Caco-2 (cell line): ENCODE data around the gene KLK10. TPM values are rescaled to one million over a fixed set of nuclear protein-coding genes. Genes with fewer than 3 reads are reported as not detected.

Experiments used
- BruUV-seq: library from RNA; stranded (reverse); fragments of 400-500 nt; replicated peaks from 2 replicates; lab custom pipeline; 2021; lab: Mats Ljungman, UMichigan
- CTCF ChIA-PET: fragments of 300-600 bp; sonication (Branson Sonifier 250); formaldehyde crosslinking; loops from one replicate; lab custom pipeline; 2022; ENCODE audit warnings: antibody characterized with exemption; lab: Charles Lee
- POLR2A ChIA-PET: fragments of 300-600 bp; sonication (Branson Sonifier 250); formaldehyde crosslinking; loops from one replicate; lab custom pipeline; 2022; ENCODE audit warnings: antibody characterized with exemption; lab: Charles Lee
- DNase-seq, 2 experiments: peaks; one replicate each; pipeline versions ENCODE4 v3.0.0 to v3.0.0-alpha.2; 2020 to 2022
- H3K27me3 ChIP-seq: replicated peaks from 2 replicates; pipeline ENCODE4 v1.6.0; 2011; ENCODE audit warnings: low read length; ENCODE audit not compliant: control insufficient read depth, insufficient read depth
- H3K36me3 ChIP-seq: 2 replicates; pipeline ENCODE4 v1.5.1; 2011; ENCODE audit warnings: low read length; ENCODE audit not compliant: control insufficient read depth, insufficient read depth
- H3K4me1 ChIP-seq: fragments of 250-450 bp; sonication (Bioruptor Pico); 2 replicates; pipeline ENCODE4 v1.5.1; 2020; ENCODE audit warnings: mild to moderate bottlenecking
- H3K4me3 ChIP-seq: 2 replicates; pipeline ENCODE4 v1.5.1; 2011; ENCODE audit warnings: low read depth, mild to moderate bottlenecking, control low read depth, low read length
- H3K9me3 ChIP-seq: fragments of 250-450 bp; sonication (Bioruptor Pico); 2 replicates; pipeline ENCODE4 v1.5.1; 2020; ENCODE audit warnings: mild to moderate bottlenecking, moderate library complexity
- H3K27ac Mint-ChIP-seq: one replicate; pipeline ENCODE4 v1.8.0; 2022; ENCODE audit warnings: mixed read lengths; ENCODE audit not compliant: unreplicated experiment
- H3K27me3 Mint-ChIP-seq: one replicate; pipeline ENCODE4 v1.8.0; 2022; ENCODE audit warnings: mixed read lengths; ENCODE audit not compliant: insufficient read depth, unreplicated experiment
- H3K36me3 Mint-ChIP-seq: one replicate; pipeline ENCODE4 v1.8.0; 2022; ENCODE audit warnings: mild to moderate bottlenecking, mixed read lengths; ENCODE audit not compliant: insufficient read depth, unreplicated experiment
- H3K4me1 Mint-ChIP-seq: one replicate; pipeline ENCODE4 v1.8.0; 2022; ENCODE audit warnings: low read depth, mixed read lengths; ENCODE audit not compliant: unreplicated experiment
- H3K4me3 Mint-ChIP-seq: one replicate; pipeline ENCODE4 v1.8.0; 2022; ENCODE audit warnings: mild to moderate bottlenecking, moderate library complexity, mixed read lengths; ENCODE audit not compliant: unreplicated experiment
- H3K9me3 Mint-ChIP-seq: one replicate; pipeline ENCODE4 v1.8.0; 2022; ENCODE audit warnings: mixed read lengths; ENCODE audit not compliant: unreplicated experiment
- CTCF ChIP-seq, 2 experiments: fragments of 200-600 bp in 1 of 2; IDR thresholded peaks; 1 replicate in 1 of 2; 2 replicates in 1 of 2; pipeline versions ENCODE4 v1.5.1 to v1.8.0; 2011 to 2022; ENCODE audit warnings: antibody characterized with exemption in 1 of 2, control low read depth in 1 of 2, inconsistent platforms in 1 of 2, low read depth in 1 of 2, low read length in 1 of 2, mild to moderate bottlenecking in 1 of 2, moderate library complexity in 1 of 2; ENCODE audit not compliant: insufficient read depth in 1 of 2, severe bottlenecking in 1 of 2, unreplicated experiment in 1 of 2
- intact Hi-C: fragments of 100-400 bp; cut with micrococcal nuclease; formaldehyde crosslinking; loops from one replicate; pipeline ENCODE4 v1.10.0; 2022; ENCODE audit not compliant: unreplicated experiment
- total RNA-seq: library from RNA; stranded (reverse); gene quantifications from 2 replicates; pipeline ENCODE4 v1.2.3, GENCODE V29; 2022

The KLK10 gene
- total RNA-seq, 1 experiment from 2014 or later, result not detected

- ChIA-PET POLR2A (no interaction called here), CTCF (interaction anchor here (0.6 to 1.7 kb wide), 15 partner anchors 20 to 238 kb away, joined by 3 to 61 read pairs (median 4); no protein-coding TSS in a partner anchor)
- no peaks in the 10 kb centered on the region for H3K9me3 Mint-ChIP-seq
- 0 out of 2 replicates have a peak, but pooled peaks cover 4% of the 10 kb centered on the region for H3K4me1 ChIP-seq
- H3K36me3 ChIP-seq, result no peaks in the 10 kb centered on the region
- no TSS peak for BruUV-seq
- DNase-seq, result peak in 1 of 2 experiments; percentile 54
- H3K9me3 ChIP-seq, result no peaks in the 10 kb centered on the region
- H3K27ac Mint-ChIP-seq, result no peak overlapping the region
- H3K27me3 Mint-ChIP-seq, result peaks cover 26% of the 10 kb centered on the region
- peaks cover 3% of the 10 kb centered on the region for H3K27me3 ChIP-seq
- H3K4me1 Mint-ChIP-seq, result no peaks in the 10 kb centered on the region
- no peaks in the 10 kb centered on the region for H3K36me3 Mint-ChIP-seq
- TF ChIP-seq CTCF (IDR thresholded peaks at IDR 0.05; ENCODE audit: insufficient read depth in 1 of 2, low read depth in 1 of 2, low read length in 1 of 2, severe bottlenecking in 1 of 2, unreplicated experiment in 1 of 2), result peak; percentile 67 to 70
- H3K4me3 Mint-ChIP-seq, result no peak overlapping the region
- intact Hi-C loops, result loop anchor here (1.0 to 2.0 kb wide), 2 partner anchors 73 to 148 kb away; no protein-coding TSS in a partner anchor
- H3K4me3 ChIP-seq, result no peak overlapping the region
These were observed 1.6 kb upstream of the KLK10 start for GRCh38 chr19:51020988-51021651.

GRCh38 chr19:51018745-51019543, 565 bp downstream of the KLK10 start:
- TF ChIP-seq CTCF (IDR thresholded peaks at IDR 0.05; ENCODE audit: insufficient read depth in 1 of 2, low read depth in 1 of 2, low read length in 1 of 2, severe bottlenecking in 1 of 2, unreplicated experiment in 1 of 2), result no peak
- no TSS peak for BruUV-seq
- H3K36me3 Mint-ChIP-seq, result no peaks in the 10 kb centered on the region
- H3K4me1 Mint-ChIP-seq, result no peaks in the 10 kb centered on the region
- no peak for DNase-seq
- Histone ChIP-seq H3K4me1 (0 out of 2 replicates have a peak, but pooled peaks cover 4% of the 10 kb centered on the region), H3K27me3 (peaks cover 5% of the 10 kb centered on the region), H3K9me3 (no peaks in the 10 kb centered on the region), H3K4me3 (peak overlapping the region; percentile 17), H3K36me3 (no peaks in the 10 kb centered on the region)
- POLR2A ChIA-PET, result no interaction called here
- H3K4me3 Mint-ChIP-seq, result peak overlapping the region; percentile 60
- intact Hi-C loops, result no loop called here
- CTCF ChIA-PET, result interaction anchor here (0.6 kb wide), 4 partner anchors 24 to 610 kb away, joined by 3 to 6 read pairs (median 3); no protein-coding TSS in a partner anchor
- no peaks in the 10 kb centered on the region for H3K9me3 Mint-ChIP-seq
- H3K27me3 Mint-ChIP-seq, result peaks cover 35% of the 10 kb centered on the region
- H3K27ac Mint-ChIP-seq, result no peak overlapping the region
